Smooth muscle cell (in vitro differentiated cells): Measurements from ENCODE around the gene TTF2. TPM values are rescaled to one million over a fixed set of nuclear protein-coding genes. Genes with fewer than 3 reads are reported as not detected.

ENCODE experiments used
- DNase-seq: peaks from one replicate; lab custom pipeline; 2025; ENCODE audit not compliant: unreplicated experiment; lab: John Stamatoyannopoulos, UW
- H2AFZ ChIP-seq: fragments of 200-600 bp; sonication (generic); 2 replicates; pipeline ENCODE4 v1.6.0; 2016; ENCODE audit warnings: antibody characterized with exemption, low read depth, mild to moderate bottlenecking
- H3F3A ChIP-seq: fragments of 200-600 bp; sonication (generic); 2 replicates; pipeline ENCODE4 v1.6.0; 2017; ENCODE audit warnings: antibody characterized with exemption, low read depth
- H3K27ac ChIP-seq: fragments of 200-600 bp; sonication (generic); 2 replicates; pipeline ENCODE4 v1.5.1; 2016; ENCODE audit warnings: low read depth, mild to moderate bottlenecking
- H3K27me3 ChIP-seq: fragments of 200-600 bp; sonication (generic); 2 replicates; pipeline ENCODE4 v1.6.1; 2016; ENCODE audit warnings: low read depth, mild to moderate bottlenecking
- H3K36me3 ChIP-seq: fragments of 200-600 bp; sonication (generic); 2 replicates; pipeline ENCODE4 v1.5.1; 2016; ENCODE audit warnings: low read depth
- H3K4me1 ChIP-seq: fragments of 200-600 bp; sonication (generic); 2 replicates; pipeline ENCODE4 v1.5.1; 2016; ENCODE audit warnings: low read depth
- H3K4me2 ChIP-seq: fragments of 200-600 bp; sonication (generic); 2 replicates; pipeline ENCODE4 v1.6.0; 2016; ENCODE audit warnings: mild to moderate bottlenecking
- H3K4me3 ChIP-seq: fragments of 200-600 bp; sonication (generic); 2 replicates; pipeline ENCODE4 v1.5.1; 2016; ENCODE audit warnings: mild to moderate bottlenecking
- H3K79me2 ChIP-seq: fragments of 200-600 bp; sonication (generic); 2 replicates; pipeline ENCODE4 v1.6.0; 2016; ENCODE audit warnings: low read depth, mild to moderate bottlenecking
- H3K9ac ChIP-seq: fragments of 200-600 bp; sonication (generic); 2 replicates; pipeline ENCODE4 v1.6.0; 2016; ENCODE audit warnings: low read depth
- H3K9me3 ChIP-seq: fragments of 200-600 bp; sonication (generic); replicated peaks from 2 replicates; pipeline ENCODE4 v1.5.1; 2016; ENCODE audit warnings: low read depth
- H4K20me1 ChIP-seq: fragments of 200-600 bp; sonication (generic); 2 replicates; pipeline ENCODE4 v1.6.0; 2016; ENCODE audit warnings: low read depth
- CTCF ChIP-seq: fragments of 200-600 bp; sonication (generic); IDR thresholded peaks from 2 replicates; pipeline ENCODE4 v1.5.1; 2017; ENCODE audit warnings: borderline replicate concordance, mild to moderate bottlenecking, antibody characterized with exemption; ENCODE audit not compliant: insufficient read depth, poor library complexity, severe bottlenecking
- WGBS: methylation state at CpG from one replicate; pipeline ENCODE4 v1.1.7; 2016; ENCODE audit warnings: low lambda C conversion rate; 5-methylcytosine and 5-hydroxymethylcytosine counted together
- polyA plus RNA-seq: library from polyadenylated mRNA; unstranded; fragments of >200 nt; fragmentation: Nextera tagmentation; extraction: Ambion mirVana; gene quantifications from 2 replicates; pipeline ENCODE4 v1.2.1, GENCODE V29; 2016
- total RNA-seq: library from RNA; depleted of rRNA; stranded (reverse); fragments of >200 nt; gene quantifications from 2 replicates; pipeline ENCODE4 v1.2.3, GENCODE V29; 2014

Gene TTF2
- total and polyA plus RNA-seq, 2 experiments from 2014 or later, result 4.9 to 8.2 TPM

GRCh38 chr1:117093091-117093534, 33.0 kb downstream of the TTF2 start:
- H3K27ac ChIP-seq, result peak overlapping the region; percentile 100
- H3K4me2 ChIP-seq, result peak overlapping the region; percentile 75
- H4K20me1 ChIP-seq, result no peaks in the 10 kb centered on the region
- peaks cover 5% of the 10 kb centered on the region for H3K4me1 ChIP-seq
- under 1% methylated on average over 7 of the region's 7 CpGs for WGBS
- DNase-seq, result peak; percentile 8
- no peaks in the 10 kb centered on the region for H3K36me3 ChIP-seq
- H3K4me3 ChIP-seq, result peak overlapping the region; percentile 23
- H2AFZ ChIP-seq, result peak overlapping the region; percentile 18
- no peaks in the 10 kb centered on the region for H3K79me2 ChIP-seq
- no peaks in the 10 kb centered on the region for H3K27me3 ChIP-seq
- no peak for TF ChIP-seq CTCF
- peaks cover 11% of the 10 kb centered on the region for H3F3A ChIP-seq
- H3K9me3 ChIP-seq, result no peaks in the 10 kb centered on the region
- H3K9ac ChIP-seq, result peak overlapping the region; percentile 94

GRCh38 chr1:117093870-117094621, 33.9 kb downstream of the TTF2 start:
- H4K20me1 ChIP-seq, result no peaks in the 10 kb centered on the region
- H3K9ac ChIP-seq, result peak overlapping the region; percentile 94
- no peak overlapping the region for H3K4me3 ChIP-seq
- no peaks in the 10 kb centered on the region for H3K36me3 ChIP-seq
- peak; percentile 44 for TF ChIP-seq CTCF
- H3K27ac ChIP-seq, result peak overlapping the region; percentile 100
- no peak overlapping the region for H2AFZ ChIP-seq
- H3K4me2 ChIP-seq, result peak overlapping the region; percentile 75
- H3K79me2 ChIP-seq, result no peaks in the 10 kb centered on the region
- H3K4me1 ChIP-seq, result peaks cover 5% of the 10 kb centered on the region
- H3K9me3 ChIP-seq, result no peaks in the 10 kb centered on the region
- 55% methylated on average over 6 of the region's 6 CpGs for whole genome bisulfite sequencing
- DNase-seq, result no peak
- H3K27me3 ChIP-seq, result no peaks in the 10 kb centered on the region
- peaks cover 11% of the 10 kb centered on the region for H3F3A ChIP-seq

GRCh38 chr1:117094841-117095604, 34.9 kb downstream of the TTF2 start:
- H3K27ac ChIP-seq, result peak overlapping the region; percentile 100
- no peak overlapping the region for H3K9ac ChIP-seq
- H3K9me3 ChIP-seq, result no peaks in the 10 kb centered on the region
- DNase-seq, result no peak
- no peaks in the 10 kb centered on the region for H3K79me2 ChIP-seq
- H3K4me1 ChIP-seq, result peaks cover 5% of the 10 kb centered on the region
- no peaks in the 10 kb centered on the region for H4K20me1 ChIP-seq
- TF ChIP-seq CTCF, result no peak
- no peak overlapping the region for H3K4me3 ChIP-seq
- no peak overlapping the region for H2AFZ ChIP-seq
- H3K4me2 ChIP-seq, result no peak overlapping the region
- whole genome bisulfite sequencing, result 91% methylated on average over 7 of the region's 7 CpGs
- no peaks in the 10 kb centered on the region for H3K36me3 ChIP-seq
- H3F3A ChIP-seq, result peaks cover 11% of the 10 kb centered on the region
- H3K27me3 ChIP-seq, result no peaks in the 10 kb centered on the region
